Neural cell (in vitro differentiated cells): ENCODE results near the gene HSDL2. TPM values are rescaled to one million over a fixed set of nuclear protein-coding genes. Genes with fewer than 3 reads are reported as not detected.
"Not testable (repeated sequence)": the region's sequence is repeated elsewhere in the genome, so short reads cannot be mapped to it uniquely, and the experiment has no call there.

Source experiments
- H2AFZ ChIP-seq: fragments of 200-600, 300-800 bp; sonication (generic), shearing (Covaris generic); 2 replicates; pipeline ENCODE4 v1.6.0; 2014; ENCODE audit warnings: low read depth, mild to moderate bottlenecking, antibody characterized with exemption, low read length, moderate library complexity
- H3F3A ChIP-seq: fragments of 200-600 bp; shearing (Covaris generic); 2 replicates; pipeline ENCODE4 v1.6.1; 2016; ENCODE audit warnings: mild to moderate bottlenecking, moderate library complexity, mixed read lengths, antibody characterized with exemption, low read length; ENCODE audit not compliant: insufficient read depth, poor library complexity, severe bottlenecking
- H3K27ac ChIP-seq: fragments of 200-600, 300-800 bp; sonication (generic), shearing (Covaris generic); 2 replicates; pipeline ENCODE4 v1.5.1; 2014; ENCODE audit warnings: mild to moderate bottlenecking, low read length, moderate library complexity
- H3K27me3 ChIP-seq: fragments of 300-800, 200-600 bp; sonication (generic), shearing (Covaris generic); 2 replicates; pipeline ENCODE4 v1.6.0; 2014; ENCODE audit warnings: mild to moderate bottlenecking, low read depth, low read length, moderate library complexity; ENCODE audit not compliant: insufficient read depth
- H3K36me3 ChIP-seq: fragments of 300-800, 200-600 bp; sonication (generic), shearing (Covaris generic); 2 replicates; pipeline ENCODE4 v1.5.1; 2014; ENCODE audit warnings: mild to moderate bottlenecking, antibody characterized with exemption, low read length, moderate library complexity; ENCODE audit not compliant: insufficient read depth
- H3K4me2 ChIP-seq: fragments of 300-800, 200-600 bp; sonication (generic), shearing (Covaris generic); 2 replicates; pipeline ENCODE4 v1.6.0; 2014; ENCODE audit warnings: mild to moderate bottlenecking, low read length
- H3K4me3 ChIP-seq: fragments of 300-800, 200-600 bp; sonication (generic), shearing (Covaris generic); 2 replicates; pipeline ENCODE4 v1.5.1; 2014; ENCODE audit warnings: mild to moderate bottlenecking, low read length, moderate library complexity
- H3K79me2 ChIP-seq: fragments of 200-600 bp; shearing (Covaris generic); replicated peaks from 2 replicates; pipeline ENCODE4 v1.6.0; 2014; ENCODE audit warnings: mild to moderate bottlenecking, low read length, moderate library complexity; ENCODE audit not compliant: insufficient read depth
- H3K9ac ChIP-seq: fragments of 300-800, 200-600 bp; sonication (generic), shearing (Covaris generic); 2 replicates; pipeline ENCODE4 v1.6.1; 2016; ENCODE audit warnings: mild to moderate bottlenecking, low read length, mixed read lengths
- H3K9me2 ChIP-seq: fragments of 200-600 bp; shearing (Covaris generic); 2 replicates; pipeline ENCODE4 v1.6.1; 2016; ENCODE audit warnings: mild to moderate bottlenecking, low read length, mixed read lengths; ENCODE audit not compliant: insufficient read depth
- H3K9me3 ChIP-seq: fragments of 200-600, 300-800 bp; sonication (generic), shearing (Covaris generic); 2 replicates; pipeline ENCODE4 v1.6.1; 2016; ENCODE audit warnings: mild to moderate bottlenecking, mixed run types, low read length, moderate library complexity, mixed read lengths
- H4K20me1 ChIP-seq: fragments of 200-600 bp; shearing (Covaris generic); 2 replicates; pipeline ENCODE4 v1.6.1; 2016; ENCODE audit warnings: mild to moderate bottlenecking, mixed run types; ENCODE audit not compliant: insufficient read depth
- EP300 ChIP-seq: fragments of 450-650 bp; conservative IDR thresholded peaks from 2 replicates; pipeline ENCODE4 v1.6.1; 2014; ENCODE audit warnings: antibody characterized with exemption, mild to moderate bottlenecking, moderate library complexity; ENCODE audit not compliant: poor library complexity, severe bottlenecking
- EZH2 ChIP-seq: fragments of 200-600, 300-800 bp; shearing (Covaris generic), sonication (generic); IDR thresholded peaks from 2 replicates; pipeline ENCODE4 v1.6.1; 2014; ENCODE audit warnings: antibody characterized with exemption, low read length, borderline replicate concordance, mild to moderate bottlenecking; ENCODE audit not compliant: insufficient read depth, poor library complexity, severe bottlenecking
- MXI1 ChIP-seq: fragments of 450-650 bp; conservative IDR thresholded peaks from 2 replicates; pipeline ENCODE4 v1.6.1; 2014; ENCODE audit warnings: antibody characterized with exemption, mild to moderate bottlenecking; ENCODE audit not compliant: poor library complexity, severe bottlenecking
- POLR2AphosphoS5 ChIP-seq: IDR thresholded peaks from 2 replicates; pipeline ENCODE4 v1.6.1; 2012
- RAD21 ChIP-seq: fragments of 450-650 bp; conservative IDR thresholded peaks from 2 replicates; pipeline ENCODE4 v1.6.1; 2014; ENCODE audit warnings: antibody characterized with exemption, mild to moderate bottlenecking, moderate library complexity
- SMC3 ChIP-seq: fragments of 450-650 bp; conservative IDR thresholded peaks from 2 replicates; pipeline ENCODE4 v1.6.1; 2014; ENCODE audit warnings: antibody characterized with exemption, mild to moderate bottlenecking, moderate library complexity; ENCODE audit not compliant: poor library complexity
- TAF1 ChIP-seq: IDR thresholded peaks from 2 replicates; pipeline ENCODE4 v1.6.1; 2012; ENCODE audit warnings: low read depth
- polyA plus RNA-seq: library from polyadenylated mRNA; depleted of rRNA; stranded (reverse); fragments of >200 nt; gene quantifications from 2 replicates; pipeline ENCODE4 v1.2.3, GENCODE V29; 2014
- TF ChIP-seq, protein P1 (sequence below): IDR thresholded peaks from 2 replicates; pipeline ENCODE4 v1.6.1; 2012; ENCODE audit warnings: borderline replicate concordance
- TF ChIP-seq, protein P2 (sequence below): fragments of 450-650 bp; IDR thresholded peaks from 2 replicates; pipeline ENCODE4 v1.5.1; 2014; ENCODE audit warnings: antibody characterized with exemption, mild to moderate bottlenecking, moderate library complexity; ENCODE audit not compliant: poor library complexity, severe bottlenecking

The HSDL2 gene
- polyA plus RNA-seq, 1 donor from 2014 or later, result 9.0 TPM

DNA sequence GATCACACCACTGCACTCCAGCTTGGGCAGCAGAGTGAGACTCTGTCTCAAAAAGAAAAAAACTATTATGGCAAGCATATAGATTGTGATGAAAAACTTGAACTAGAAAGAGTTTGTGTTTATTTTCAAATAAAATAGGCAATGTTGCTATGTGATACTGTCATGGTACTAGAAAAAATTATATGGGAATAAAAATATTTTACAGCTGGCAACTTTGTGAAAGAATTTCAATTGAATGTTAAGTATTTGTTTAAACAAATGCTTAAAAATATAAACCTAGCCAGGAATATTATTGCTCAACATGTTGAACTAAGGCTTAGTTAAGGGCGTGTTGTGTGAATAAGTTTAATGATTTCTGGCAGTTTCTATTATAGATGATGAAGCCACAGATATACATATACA lies 31.7 kb downstream of the HSDL2 start:
- no peak overlapping the region for H3K27ac ChIP-seq
- no peaks in the 10 kb centered on the region for H3K79me2 ChIP-seq
- H3K4me2 ChIP-seq, result no peak overlapping the region
- TF ChIP-seq MXI1, result no peak
- TF ChIP-seq SMC3, result no peak
- no peak for TF ChIP-seq POLR2AphosphoS5
- no peaks in the 10 kb centered on the region for H3K9me2 ChIP-seq
- H3F3A ChIP-seq, result no peaks in the 10 kb centered on the region
- H3K4me3 ChIP-seq, result no peak overlapping the region
- H2AFZ ChIP-seq, result no peak overlapping the region
- no peak overlapping the region for H3K9ac ChIP-seq
- no peaks in the 10 kb centered on the region for H4K20me1 ChIP-seq
- H3K27me3 ChIP-seq, result no peaks in the 10 kb centered on the region
- H3K36me3 ChIP-seq, result peaks cover 6% of the 10 kb centered on the region
- no peaks in the 10 kb centered on the region for H3K9me3 ChIP-seq

DNA sequence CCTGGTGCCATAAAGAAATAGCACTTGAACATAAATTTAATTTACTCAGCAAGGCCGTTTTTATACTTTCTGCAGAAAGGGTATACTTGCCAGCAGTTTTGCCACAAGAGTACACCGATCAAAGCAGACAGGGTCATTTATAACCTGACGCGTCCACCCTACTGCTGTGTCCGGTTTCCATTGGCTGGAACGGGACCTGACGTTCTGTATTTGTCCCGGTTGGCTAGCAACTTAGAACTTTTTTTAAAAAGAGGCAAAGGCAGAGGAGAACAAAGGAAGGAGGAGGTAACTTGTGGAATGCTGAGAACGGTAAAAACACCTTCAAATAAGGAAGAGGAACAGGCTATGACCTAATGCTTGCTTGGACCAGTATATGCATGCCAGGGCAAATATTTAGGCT lies 33.8 kb downstream of the HSDL2 start:
- H3K79me2 ChIP-seq, H3K27ac ChIP-seq, H3K27me3 ChIP-seq, H3K4me3 ChIP-seq, H3K4me2 ChIP-seq, H3K9ac ChIP-seq, H2AFZ ChIP-seq, H3F3A ChIP-seq, H3K36me3 ChIP-seq, H4K20me1 ChIP-seq, H3K9me2 ChIP-seq, H3K9me3 ChIP-seq: not testable (repeated sequence)

DNA sequence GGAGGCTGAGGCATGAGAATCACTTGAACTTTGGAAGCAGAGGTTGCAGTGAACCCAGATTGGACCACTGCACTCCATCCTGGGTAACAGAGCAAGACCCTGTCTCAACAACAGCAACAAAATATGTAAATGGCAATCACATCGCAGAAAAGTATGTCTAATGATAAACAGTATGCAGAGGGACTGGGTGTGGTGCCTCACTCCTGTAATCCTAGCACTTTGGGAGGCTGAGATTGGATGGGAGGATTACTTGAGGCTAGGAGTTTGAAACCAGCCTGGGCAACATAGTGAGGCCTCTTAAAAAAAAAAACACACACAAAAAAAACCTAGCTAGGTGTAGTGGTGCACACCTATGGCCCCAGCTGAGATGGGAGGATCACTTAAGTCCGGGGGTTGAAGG lies 40.3 kb downstream of the HSDL2 start:
- Histone ChIP-seq H3K4me3 (no peak overlapping the region), H3K79me2 (no peaks in the 10 kb centered on the region), H3K9me3 (no peaks in the 10 kb centered on the region), H3F3A (no peaks in the 10 kb centered on the region), H3K36me3 (no peaks in the 10 kb centered on the region), H3K9me2 (no peaks in the 10 kb centered on the region), H2AFZ (no peak overlapping the region), H4K20me1 (no peaks in the 10 kb centered on the region), H3K27me3 (no peaks in the 10 kb centered on the region), H3K27ac (no peak overlapping the region), H3K9ac (no peak overlapping the region), H3K4me2 (no peak overlapping the region)
- TF ChIP-seq, protein P1, sequence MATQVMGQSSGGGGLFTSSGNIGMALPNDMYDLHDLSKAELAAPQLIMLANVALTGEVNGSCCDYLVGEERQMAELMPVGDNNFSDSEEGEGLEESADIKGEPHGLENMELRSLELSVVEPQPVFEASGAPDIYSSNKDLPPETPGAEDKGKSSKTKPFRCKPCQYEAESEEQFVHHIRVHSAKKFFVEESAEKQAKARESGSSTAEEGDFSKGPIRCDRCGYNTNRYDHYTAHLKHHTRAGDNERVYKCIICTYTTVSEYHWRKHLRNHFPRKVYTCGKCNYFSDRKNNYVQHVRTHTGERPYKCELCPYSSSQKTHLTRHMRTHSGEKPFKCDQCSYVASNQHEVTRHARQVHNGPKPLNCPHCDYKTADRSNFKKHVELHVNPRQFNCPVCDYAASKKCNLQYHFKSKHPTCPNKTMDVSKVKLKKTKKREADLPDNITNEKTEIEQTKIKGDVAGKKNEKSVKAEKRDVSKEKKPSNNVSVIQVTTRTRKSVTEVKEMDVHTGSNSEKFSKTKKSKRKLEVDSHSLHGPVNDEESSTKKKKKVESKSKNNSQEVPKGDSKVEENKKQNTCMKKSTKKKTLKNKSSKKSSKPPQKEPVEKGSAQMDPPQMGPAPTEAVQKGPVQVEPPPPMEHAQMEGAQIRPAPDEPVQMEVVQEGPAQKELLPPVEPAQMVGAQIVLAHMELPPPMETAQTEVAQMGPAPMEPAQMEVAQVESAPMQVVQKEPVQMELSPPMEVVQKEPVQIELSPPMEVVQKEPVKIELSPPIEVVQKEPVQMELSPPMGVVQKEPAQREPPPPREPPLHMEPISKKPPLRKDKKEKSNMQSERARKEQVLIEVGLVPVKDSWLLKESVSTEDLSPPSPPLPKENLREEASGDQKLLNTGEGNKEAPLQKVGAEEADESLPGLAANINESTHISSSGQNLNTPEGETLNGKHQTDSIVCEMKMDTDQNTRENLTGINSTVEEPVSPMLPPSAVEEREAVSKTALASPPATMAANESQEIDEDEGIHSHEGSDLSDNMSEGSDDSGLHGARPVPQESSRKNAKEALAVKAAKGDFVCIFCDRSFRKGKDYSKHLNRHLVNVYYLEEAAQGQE, result no peak

DNA sequence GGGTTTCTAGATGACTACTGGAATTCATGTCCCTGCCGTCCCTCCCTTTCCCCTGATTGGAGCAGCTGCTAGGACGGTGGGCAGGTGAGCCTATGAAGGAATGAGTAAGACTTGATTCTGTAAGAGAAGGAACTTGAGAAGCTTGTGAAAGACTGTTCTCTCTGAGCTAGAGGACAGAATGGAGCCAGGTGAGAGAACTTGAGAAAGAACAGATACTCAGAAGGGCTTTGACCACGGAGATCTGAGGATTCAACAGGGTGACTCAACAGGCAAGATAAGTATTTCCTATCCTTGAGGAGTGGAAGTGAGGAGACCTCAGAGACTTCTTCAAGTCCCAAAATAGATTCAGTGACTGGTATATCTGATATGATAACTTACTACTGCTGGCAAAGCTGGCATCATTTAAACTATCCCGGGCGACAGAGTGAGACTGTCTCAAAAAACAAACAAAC lies 41.9 kb downstream of the HSDL2 start:
- H3K9me2 ChIP-seq, result no peaks in the 10 kb centered on the region
- no peaks in the 10 kb centered on the region for H3F3A ChIP-seq
- no peaks in the 10 kb centered on the region for H3K27me3 ChIP-seq
- TF ChIP-seq POLR2AphosphoS5, result no peak
- TF ChIP-seq, protein P2, sequence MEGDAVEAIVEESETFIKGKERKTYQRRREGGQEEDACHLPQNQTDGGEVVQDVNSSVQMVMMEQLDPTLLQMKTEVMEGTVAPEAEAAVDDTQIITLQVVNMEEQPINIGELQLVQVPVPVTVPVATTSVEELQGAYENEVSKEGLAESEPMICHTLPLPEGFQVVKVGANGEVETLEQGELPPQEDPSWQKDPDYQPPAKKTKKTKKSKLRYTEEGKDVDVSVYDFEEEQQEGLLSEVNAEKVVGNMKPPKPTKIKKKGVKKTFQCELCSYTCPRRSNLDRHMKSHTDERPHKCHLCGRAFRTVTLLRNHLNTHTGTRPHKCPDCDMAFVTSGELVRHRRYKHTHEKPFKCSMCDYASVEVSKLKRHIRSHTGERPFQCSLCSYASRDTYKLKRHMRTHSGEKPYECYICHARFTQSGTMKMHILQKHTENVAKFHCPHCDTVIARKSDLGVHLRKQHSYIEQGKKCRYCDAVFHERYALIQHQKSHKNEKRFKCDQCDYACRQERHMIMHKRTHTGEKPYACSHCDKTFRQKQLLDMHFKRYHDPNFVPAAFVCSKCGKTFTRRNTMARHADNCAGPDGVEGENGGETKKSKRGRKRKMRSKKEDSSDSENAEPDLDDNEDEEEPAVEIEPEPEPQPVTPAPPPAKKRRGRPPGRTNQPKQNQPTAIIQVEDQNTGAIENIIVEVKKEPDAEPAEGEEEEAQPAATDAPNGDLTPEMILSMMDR, result no peak
- TF ChIP-seq, protein P1, result no peak
- TF ChIP-seq EP300, result no peak
- no peak for TF ChIP-seq SMC3
- no peak for TF ChIP-seq TAF1
- no peak for TF ChIP-seq MXI1
- no peak for TF ChIP-seq RAD21
- TF ChIP-seq EZH2, result no peak
- H3K9me3 ChIP-seq, result no peaks in the 10 kb centered on the region
- no peaks in the 10 kb centered on the region for H4K20me1 ChIP-seq
- H3K9ac ChIP-seq, result no peak overlapping the region
- H3K4me3 ChIP-seq, result no peak overlapping the region
- no peaks in the 10 kb centered on the region for H3K36me3 ChIP-seq
- H3K79me2 ChIP-seq, result no peaks in the 10 kb centered on the region
- H3K27ac ChIP-seq, result no peak overlapping the region
- H3K4me2 ChIP-seq, result no peak overlapping the region
- no peak overlapping the region for H2AFZ ChIP-seq
